ENCODE results near the gene GPR32.
"Not testable (repeated sequence)": the region's sequence is repeated elsewhere in the genome, so short reads cannot be mapped to it uniquely, and the experiment has no call there.

Gene GPR32

DNA sequence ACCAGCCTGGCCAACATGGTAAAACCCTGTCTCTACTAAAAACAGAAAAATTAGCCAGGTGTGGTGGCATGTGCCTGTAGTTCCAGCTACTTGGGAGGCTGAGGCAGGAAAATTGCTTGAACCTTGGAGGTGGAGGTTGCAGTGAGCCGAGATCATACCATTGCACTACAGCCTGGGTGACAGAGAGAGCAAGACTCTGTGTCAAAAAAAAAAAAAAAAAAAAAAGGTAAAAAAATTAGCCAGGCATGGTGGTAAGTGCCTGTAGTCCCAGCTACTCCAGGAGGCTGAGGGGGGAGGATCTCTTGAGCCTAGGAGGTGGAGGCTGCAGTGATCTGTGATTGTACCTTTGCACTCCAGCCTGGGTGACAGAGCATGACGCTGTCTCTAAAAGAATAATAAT, at the start of gene GPR32:
Gene GPR32 (plus strand): TSS at position 301 of the 400 bp plus-strand sequence. CDS start 137 bp downstream, outside the sequence.
- DNase-seq (ENCODE audit: low spot score), result not testable (repeated sequence)

DNA sequence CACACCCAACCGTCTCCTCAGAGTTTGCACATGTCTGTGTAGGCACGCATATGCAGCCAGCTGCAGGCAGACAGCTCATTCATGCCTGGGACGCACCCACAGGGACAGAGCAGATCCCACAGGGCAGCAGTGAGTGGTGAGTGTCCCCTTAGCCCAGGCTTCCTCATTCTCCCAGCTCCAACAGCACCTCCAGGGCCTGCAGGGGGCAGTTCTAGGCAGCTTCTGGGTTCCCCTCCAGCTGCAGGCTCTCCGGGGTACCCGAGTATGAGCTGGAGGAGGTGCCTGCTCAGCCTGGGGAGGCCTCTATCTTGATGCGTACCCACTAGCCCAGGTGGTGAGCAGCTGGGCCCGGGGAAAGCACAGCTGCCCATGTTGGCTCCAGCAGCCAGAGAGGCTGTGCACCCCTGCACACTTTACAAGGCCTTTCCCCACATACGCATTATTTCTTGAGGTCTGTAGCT, 49.3 kb upstream of the GPR32 start:
- DNase-seq (ENCODE audit: low spot score), result peak; percentile 96

GRCh38 chr19:50721441-50722137, 48.7 kb upstream of the GPR32 start:
- peak; percentile 56 for DNase-seq (ENCODE audit: low spot score)

- DNase-seq (ENCODE audit: low spot score), result peak; percentile 89
Observed at GRCh38 chr19:50722201-50723013, 47.9 kb upstream of the GPR32 start.

DNA sequence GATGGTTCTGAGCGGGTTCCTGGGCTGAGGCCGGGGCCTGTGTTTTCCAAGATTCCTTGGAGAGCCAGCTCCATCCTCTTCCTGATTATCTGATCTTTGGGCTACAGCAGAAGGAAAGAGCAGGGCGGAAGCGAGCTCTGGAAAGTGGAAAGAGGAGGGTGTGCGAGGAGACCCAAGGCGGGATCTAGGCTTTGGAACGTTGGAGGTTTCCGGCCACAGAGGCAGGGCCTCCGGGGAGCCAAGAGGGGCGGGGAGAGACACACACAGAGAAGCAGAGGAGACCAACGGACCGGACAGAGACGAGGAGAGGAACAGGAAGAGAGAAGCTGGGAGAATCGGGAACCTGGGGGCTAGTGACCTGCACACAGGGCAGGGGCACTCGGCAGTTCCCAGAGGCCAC, 47.2 kb upstream of the GPR32 start, which contains the start of gene CLEC11A:
Gene CLEC11A (plus strand): TSS at position 296 of the 400 bp plus-strand sequence. CDS start 162 bp downstream, outside the sequence.
- peak; percentile 86 for DNase-seq (ENCODE audit: low spot score)

GRCh38 chr19:50723735-50724521, 46.3 kb upstream of the GPR32 start:
- DNase-seq (ENCODE audit: low spot score), result peak; percentile 80

- DNase-seq (ENCODE audit: low spot score), result peak; percentile 98
Observed at GRCh38 chr19:50724522-50725217, 45.6 kb upstream of the GPR32 start.

GRCh38 chr19:50725218-50725910, 44.9 kb upstream of the GPR32 start:
- DNase-seq (ENCODE audit: low spot score), result no peak

DNA sequence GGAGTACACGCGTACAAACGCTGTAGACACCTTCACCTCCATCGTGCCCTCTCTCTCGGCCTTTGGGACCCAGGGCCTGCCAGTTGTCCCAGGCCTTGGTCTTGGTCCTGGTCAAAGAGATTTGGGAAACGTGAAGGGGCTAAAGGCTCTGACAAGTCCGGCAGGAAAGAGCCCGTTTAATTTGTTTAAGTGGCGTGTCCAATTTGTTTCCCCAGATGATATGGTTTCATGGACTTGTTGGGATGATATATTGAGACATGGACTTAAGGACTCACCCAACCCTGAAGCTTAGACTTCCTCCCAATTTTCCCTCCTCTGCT, 44.4 kb upstream of the GPR32 start:
- no peak for DNase-seq (ENCODE audit: low spot score)

- no peak for DNase-seq (ENCODE audit: low spot score)
Observed at GRCh38 chr19:50728084-50728737, 42.1 kb upstream of the GPR32 start.

GRCh38 chr19:50729894-50730293, 40.4 kb upstream of the GPR32 start:
- DNase-seq (ENCODE audit: low spot score), result no peak

DNA sequence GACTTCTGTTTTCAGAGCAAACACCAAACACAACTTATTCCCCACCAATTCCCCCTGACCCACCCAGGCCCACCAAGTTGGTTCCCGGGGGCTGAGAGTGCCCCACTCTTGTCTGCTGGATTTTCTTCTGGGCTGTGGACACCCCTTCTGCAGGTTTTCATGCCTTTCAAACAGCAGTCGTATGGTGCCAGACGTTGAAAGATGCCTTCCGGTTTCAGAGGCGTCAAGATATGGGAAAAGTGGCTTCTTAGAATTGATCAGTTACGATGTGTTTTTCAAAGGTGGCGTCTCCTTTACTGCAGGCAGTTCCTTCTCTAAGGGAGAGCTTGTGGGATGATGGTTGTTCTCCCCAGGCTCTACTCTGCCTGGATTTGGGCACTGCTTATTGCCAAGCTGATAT, 34.4 kb upstream of the GPR32 start:
- no peak for DNase-seq (ENCODE audit: low spot score)

GRCh38 chr19:50736338-50736737, 33.9 kb upstream of the GPR32 start:
- DNase-seq (ENCODE audit: low spot score), result no peak

DNA sequence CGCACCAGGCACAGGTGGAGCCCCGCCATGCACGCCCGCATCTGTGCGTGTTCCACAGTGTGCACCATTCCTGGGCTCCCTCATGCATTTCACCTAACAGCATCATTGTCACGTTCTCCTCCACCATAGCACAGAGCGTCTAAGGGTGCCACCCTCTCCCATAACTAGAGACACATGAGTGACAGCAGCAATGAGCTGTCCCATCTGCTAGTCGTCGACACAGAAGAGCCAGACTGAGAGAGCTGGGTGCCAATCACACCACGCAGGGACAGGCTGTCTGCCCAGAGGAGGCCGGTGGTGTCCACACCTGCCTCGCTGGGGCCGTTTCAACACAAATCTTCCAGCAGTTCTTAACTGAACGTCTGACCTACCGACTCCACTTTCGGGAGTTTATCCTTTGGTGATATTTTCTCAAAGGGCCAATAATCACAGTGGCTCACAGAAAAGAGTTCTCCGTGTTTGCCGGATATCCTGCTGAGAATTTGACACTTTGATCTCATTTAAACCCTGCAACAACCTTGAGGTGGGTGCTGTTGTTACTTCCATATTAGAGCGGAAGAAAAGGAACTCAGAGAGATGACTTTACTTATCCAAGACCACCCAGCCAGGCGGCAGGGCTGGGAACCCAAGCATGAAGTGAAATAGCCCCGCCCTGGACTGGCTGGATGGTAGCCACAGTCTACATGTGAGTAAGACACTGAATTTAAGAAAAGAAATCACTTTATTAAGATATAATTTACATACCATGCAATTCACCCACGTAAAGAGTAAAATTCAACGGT, 30.9 kb upstream of the GPR32 start:
- no peak for DNase-seq (ENCODE audit: low spot score)

DNA sequence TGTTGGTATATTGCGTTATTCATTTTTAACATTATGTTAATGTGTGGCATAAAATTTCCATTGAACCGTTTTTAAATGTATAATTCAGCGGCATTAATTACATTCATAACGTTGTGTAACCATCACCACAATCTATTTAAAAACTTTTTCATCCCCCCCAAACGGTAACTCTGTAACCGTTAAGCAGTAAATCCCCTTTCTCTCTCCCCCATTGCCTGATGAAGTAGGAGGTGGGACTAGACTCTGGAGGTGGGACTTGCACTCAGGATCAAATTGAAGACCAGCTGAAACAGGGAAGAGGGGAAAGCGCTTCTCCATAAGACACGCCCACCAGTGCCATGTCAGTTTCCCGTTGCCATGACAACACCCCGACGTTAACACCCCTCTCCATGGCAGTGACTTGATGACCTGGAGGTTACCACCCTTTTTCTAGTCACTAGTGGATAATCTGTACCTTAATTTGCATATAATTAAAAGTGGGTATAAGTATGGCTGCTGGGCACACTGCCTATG, 30.3 kb upstream of the GPR32 start:
- DNase-seq (ENCODE audit: low spot score), result no peak

DNA sequence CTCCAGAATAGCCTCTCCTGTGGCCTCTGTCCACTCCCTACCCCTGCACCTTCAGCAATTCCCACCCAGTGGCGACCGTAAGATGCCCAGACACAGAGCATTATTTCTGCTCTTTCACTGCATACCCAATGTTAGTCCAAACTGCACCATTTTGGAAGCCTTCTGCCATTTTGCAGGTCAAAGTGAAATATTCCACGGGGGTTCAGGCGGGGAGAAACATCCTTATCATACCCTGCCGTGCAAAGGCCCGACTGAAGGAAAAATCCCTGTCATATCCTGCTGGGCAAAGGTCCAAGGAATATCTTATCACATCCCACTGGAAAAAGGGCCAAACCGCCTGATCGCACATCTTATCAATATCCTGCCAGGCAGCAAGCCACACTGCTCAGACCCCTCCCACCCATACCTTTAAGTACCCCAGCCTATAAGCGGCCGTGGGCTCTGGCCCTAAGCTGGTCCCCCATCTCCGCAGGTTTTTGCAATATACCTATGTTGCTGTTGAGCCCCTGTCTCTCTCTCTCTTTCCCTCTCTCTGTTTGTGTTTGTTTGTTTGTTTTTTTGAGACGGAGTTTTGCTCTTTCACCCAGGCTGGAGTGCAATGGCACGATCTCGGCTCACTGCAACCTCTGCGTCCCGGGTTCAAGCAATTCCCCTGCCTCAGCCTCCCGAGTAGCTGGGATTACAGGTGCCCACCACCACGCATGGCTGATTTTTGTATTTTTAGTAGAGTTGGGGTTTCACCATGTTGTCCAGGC, 28.9 kb upstream of the GPR32 start:
- DNase-seq (ENCODE audit: low spot score), result no peak

DNA sequence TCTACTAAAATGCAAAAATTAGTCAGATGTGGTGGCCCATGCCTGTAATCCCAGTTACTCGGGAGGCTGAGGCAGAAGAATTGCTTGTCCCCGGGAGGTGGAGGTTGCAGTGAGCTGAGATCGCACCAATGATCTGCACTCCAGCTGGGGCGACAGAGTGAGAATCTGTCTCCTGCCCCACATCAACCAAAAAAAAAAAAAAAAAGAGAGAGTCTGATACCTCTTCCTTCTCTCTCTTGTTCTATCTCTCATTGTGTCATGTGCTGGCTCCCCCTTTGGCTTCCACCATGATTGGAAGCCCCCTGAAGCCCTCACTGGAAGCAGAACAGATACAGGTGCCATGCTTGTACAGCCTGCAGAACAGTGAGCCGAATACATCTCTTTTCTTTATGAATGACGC, 26.7 kb upstream of the GPR32 start:
- DNase-seq (ENCODE audit: low spot score), result no peak

GRCh38 chr19:50745221-50745620, 25.0 kb upstream of the GPR32 start:
- DNase-seq (ENCODE audit: low spot score), result no peak

DNA sequence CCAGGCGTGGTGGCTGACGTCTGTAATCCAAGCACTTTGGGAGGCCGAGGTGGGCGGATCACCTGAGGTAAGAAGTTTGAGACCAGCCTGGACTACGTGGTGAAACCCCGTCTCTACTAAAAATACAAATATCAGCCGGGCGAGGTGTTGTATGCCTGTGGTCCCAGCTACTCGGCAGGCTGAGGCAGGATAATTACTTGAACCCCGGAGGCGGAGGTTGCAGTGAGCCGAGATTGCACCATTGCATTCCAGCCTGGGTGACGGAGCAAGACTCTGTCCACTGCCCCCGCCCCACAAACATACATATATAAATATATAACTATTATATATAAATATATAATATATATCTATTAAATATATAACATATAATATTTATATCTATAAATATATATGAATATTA, 23.1 kb upstream of the GPR32 start:
- DNase-seq (ENCODE audit: low spot score), result not testable (repeated sequence)

Data from RKO (cell line).